Left kidney (tissue), 2 donors: ENCODE measurements around the gene GAL. TPM values are rescaled to one million over a fixed set of nuclear protein-coding genes. Genes with fewer than 3 reads are reported as not detected.

Experiments
- DNase-seq: peaks from one replicate; pipeline ENCODE4 v3.0.0-alpha.2; 2013
- polyA plus RNA-seq: library from polyadenylated mRNA; unstranded; fragments of 120-200 nt; gene quantifications from one replicate; pipeline ENCODE4 v1.2.1, GENCODE V29; 2013; ENCODE audit not compliant: insufficient read length

Gene GAL
- polyA plus RNA-seq, 1 donor = 0.23 TPM

GRCh38 chr11:68709062-68709461 is 24.7 kb downstream of the GAL start:
- no peak for DNase-seq

DNA sequence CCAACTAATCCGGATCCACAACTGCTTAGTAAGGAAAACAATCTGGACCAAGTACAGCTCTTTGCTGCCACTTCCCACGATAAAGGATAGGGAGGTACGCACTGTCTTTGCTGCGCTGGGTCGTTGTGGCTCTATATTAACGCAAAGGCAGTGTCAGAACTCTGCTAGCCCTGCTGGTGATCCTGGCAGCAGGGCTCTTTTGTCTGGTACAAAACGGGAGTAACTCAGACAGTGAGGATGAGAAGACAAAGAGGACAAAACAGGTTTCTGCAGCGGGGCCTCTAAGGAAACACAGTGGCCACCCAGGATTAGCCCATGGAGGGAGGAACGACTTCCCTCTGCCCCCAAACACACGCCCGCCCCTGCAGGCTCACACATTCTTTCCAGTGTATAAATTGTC is 26.1 kb downstream of the GAL start:
- DNase-seq = no peak

- no peak for DNase-seq
These were observed 26.8 kb downstream of the GAL start for GRCh38 chr11:68711114-68711513.

GRCh38 chr11:68714060-68714856 is 29.9 kb downstream of the GAL start:
- DNase-seq = peak; percentile 46

DNA sequence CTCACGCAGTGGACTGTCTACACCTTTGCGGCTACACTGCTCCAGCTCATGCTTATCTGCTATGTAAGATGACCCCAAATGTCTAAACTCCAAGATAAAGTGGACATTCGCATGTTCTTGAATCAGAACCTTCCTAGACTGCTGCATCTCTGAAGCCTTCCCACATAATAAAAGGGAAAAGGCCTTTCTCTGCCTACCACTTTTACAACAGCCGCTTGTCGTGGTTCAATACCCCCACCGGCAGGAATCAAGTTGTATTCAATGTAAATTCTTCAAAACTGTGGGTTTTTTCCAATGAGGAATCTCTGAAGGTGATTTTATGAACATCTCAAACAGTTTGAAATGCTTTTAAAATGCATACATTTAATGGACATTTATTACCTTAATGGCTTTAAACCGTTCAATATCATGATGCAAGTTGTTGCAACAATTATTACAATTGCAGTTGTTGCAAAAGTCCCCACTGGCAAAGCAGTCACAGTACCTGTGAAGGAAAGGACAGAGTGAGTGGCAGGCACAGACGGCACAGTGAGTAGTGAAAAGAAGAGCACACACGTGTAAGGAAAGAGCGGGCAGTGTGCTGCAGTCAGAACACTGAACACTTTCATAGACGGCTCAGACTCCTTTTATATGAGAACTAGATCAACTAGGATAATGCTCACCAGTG is 31.2 kb downstream of the GAL start:
- DNase-seq = no peak

DNA sequence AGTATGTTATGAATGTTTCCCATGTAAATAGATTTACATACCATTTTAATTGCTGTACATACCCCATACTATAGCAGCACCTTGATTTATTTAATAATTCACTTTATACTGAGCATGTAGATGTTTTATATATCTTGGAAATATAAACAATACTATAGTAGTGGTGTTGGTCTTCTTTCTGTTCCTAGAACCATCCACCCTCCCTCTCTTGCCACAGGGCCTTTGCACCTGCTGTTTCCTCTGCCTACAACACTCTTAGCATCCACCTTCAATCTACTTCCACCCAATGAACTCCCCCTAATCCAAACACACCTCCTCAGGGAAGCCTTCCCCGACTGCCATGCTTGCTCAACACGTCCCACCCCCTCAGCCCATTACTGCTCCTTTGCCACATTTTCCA is 36.7 kb downstream of the GAL start:
- DNase-seq = no peak

- DNase-seq = no peak
These were observed 37.8 kb downstream of the GAL start for GRCh38 chr11:68722143-68722542.

- DNase-seq = no peak
These were observed 39.9 kb downstream of the GAL start for GRCh38 chr11:68724293-68724692.

DNA sequence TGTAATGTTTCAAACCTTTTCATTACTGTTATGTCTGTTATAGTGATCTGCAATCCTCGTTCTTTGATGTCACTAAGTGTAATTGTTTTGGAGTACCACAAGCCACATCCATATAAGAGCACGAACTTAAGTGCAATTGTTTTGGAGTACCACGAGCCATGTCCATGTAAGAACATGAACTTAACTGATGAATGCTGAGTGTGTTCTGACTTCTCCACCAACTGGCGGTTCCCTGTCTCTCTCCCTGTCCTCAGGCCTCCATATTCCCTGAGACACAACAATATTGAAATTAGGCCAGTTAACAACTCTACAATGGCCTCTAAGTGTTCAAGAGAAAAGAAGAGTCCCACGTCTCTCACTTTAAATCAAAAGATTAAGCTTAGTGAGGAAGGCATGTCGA is 43.4 kb downstream of the GAL start:
- DNase-seq = no peak

GRCh38 chr11:68734111-68734510 is 49.8 kb downstream of the GAL start:
- DNase-seq = no peak

GRCh38 chr11:68735125-68735524 is 50.8 kb downstream of the GAL start:
- DNase-seq = no peak

DNA sequence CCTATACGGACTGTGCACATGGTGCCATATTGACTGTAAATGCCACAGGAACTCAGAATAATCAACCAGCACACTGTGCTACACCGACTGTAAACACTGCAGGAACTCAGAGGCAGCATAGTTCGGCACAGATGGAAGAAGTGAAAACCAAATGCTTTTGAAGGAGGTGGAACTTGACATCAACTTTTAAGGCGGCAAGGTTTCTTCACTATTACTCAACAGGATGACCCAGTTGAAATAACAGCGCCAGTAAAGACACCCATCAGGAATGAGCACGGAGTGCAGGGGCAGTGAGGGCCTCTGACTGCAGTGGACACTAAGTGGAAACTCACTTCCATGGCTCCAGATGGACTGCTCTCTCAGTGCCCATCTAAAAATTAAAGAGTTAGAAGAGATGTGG is 51.3 kb downstream of the GAL start:
- no peak for DNase-seq

Other genes with a start within 250 kb of the GAL start
- gene PPP6R3, start 223.8 kb upstream of the GAL start, polyA plus RNA-seq = 133 TPM
- 19.3 TPM for gene TESMIN, start 67.0 kb downstream of the GAL start, polyA plus RNA-seq
- 43.0 TPM for gene CPT1A, start 157.4 kb downstream of the GAL start, polyA plus RNA-seq
- gene MRPL21, start 219.3 kb downstream of the GAL start, polyA plus RNA-seq = 61.2 TPM
- gene IGHMBP2, start 219.3 kb downstream of the GAL start, polyA plus RNA-seq = 20.6 TPM